Prostate gland (tissue), 2 donors: ENCODE results near the gene ADARB1.

Experiments used
- POLR2A ChIP-seq: fragments of 450-650 bp; IDR thresholded peaks from one replicate; pipeline ENCODE4 v1.6.1; 2016; ENCODE audit warnings: antibody characterized with exemption, mild to moderate bottlenecking
- TF ChIP-seq, protein P1 (sequence below), 4 experiments: fragments of 200-600 bp in 2 of 4; fragments of 450-650 bp in 2 of 4; sonication (generic) in 2 of 4; IDR thresholded peaks; 1 replicate in 3 of 4; 2 replicates in 1 of 4; pipeline ENCODE4 v1.5.1; 2016 to 2019; ENCODE audit warnings: antibody characterized with exemption in 4 of 4, mild to moderate bottlenecking in 2 of 4, moderate library complexity in 2 of 4

DNA sequence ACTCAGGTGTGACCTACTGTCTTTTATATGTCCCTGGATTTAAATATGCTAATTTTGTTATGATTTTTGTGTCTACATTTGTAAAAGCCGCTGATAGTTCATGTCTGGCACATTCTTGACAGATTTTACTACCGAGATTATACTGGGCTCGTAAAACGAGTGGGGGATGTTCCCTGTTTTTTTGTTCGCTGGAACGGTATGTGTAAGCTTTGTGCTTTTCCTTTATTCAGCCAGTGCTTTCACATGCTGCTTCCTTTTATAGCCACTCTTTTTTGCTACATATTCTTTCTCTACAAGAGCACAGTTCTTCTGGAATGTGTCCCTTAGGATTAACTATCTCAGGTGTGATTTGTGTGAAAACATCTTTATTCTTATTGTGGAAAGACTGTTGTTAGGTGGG is 46.6 kb downstream of the ADARB1 start:
- no peak for TF ChIP-seq POLR2A
- TF ChIP-seq, protein P1, sequence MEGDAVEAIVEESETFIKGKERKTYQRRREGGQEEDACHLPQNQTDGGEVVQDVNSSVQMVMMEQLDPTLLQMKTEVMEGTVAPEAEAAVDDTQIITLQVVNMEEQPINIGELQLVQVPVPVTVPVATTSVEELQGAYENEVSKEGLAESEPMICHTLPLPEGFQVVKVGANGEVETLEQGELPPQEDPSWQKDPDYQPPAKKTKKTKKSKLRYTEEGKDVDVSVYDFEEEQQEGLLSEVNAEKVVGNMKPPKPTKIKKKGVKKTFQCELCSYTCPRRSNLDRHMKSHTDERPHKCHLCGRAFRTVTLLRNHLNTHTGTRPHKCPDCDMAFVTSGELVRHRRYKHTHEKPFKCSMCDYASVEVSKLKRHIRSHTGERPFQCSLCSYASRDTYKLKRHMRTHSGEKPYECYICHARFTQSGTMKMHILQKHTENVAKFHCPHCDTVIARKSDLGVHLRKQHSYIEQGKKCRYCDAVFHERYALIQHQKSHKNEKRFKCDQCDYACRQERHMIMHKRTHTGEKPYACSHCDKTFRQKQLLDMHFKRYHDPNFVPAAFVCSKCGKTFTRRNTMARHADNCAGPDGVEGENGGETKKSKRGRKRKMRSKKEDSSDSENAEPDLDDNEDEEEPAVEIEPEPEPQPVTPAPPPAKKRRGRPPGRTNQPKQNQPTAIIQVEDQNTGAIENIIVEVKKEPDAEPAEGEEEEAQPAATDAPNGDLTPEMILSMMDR (IDR thresholded peaks at IDR 0.05) = no peak
